HFF-Myc (cell line): ENCODE measurements around the gene MAPKAPK3.

Experiments used
- DNase-seq: peaks from one replicate; pipeline ENCODE4 v3.0.0-alpha.2; 2011; ENCODE audit warnings: low read depth; ENCODE audit errors: extremely low read depth
- H3K4me3 ChIP-seq: replicated peaks from 2 replicates; pipeline ENCODE4 v1.5.1; 2011; ENCODE audit warnings: low read depth, mild to moderate bottlenecking, control low read depth, low read length
- CTCF ChIP-seq: IDR thresholded peaks from 2 replicates; pipeline ENCODE4 v1.5.1; 2012; ENCODE audit warnings: mild to moderate bottlenecking, low read depth, low read length, control low read depth; ENCODE audit errors: missing control alignments

MAPKAPK3 gene

GRCh38 chr3:50639055-50639494 is 22.1 kb downstream of the MAPKAPK3 start:
- TF ChIP-seq CTCF: no peak
- H3K4me3 ChIP-seq: no peak overlapping the region
- no peak for DNase-seq

GRCh38 chr3:50642382-50642781 is 25.4 kb downstream of the MAPKAPK3 start:
- no peak for DNase-seq
- no peak for TF ChIP-seq CTCF
- H3K4me3 ChIP-seq: no peak overlapping the region

- no peak for TF ChIP-seq CTCF
- DNase-seq: no peak
- no peak overlapping the region for H3K4me3 ChIP-seq
Observed at GRCh38 chr3:50644561-50644960, 27.6 kb downstream of the MAPKAPK3 start.

- TF ChIP-seq CTCF: no peak
- no peak overlapping the region for H3K4me3 ChIP-seq
- no peak for DNase-seq
Observed at GRCh38 chr3:50645378-50645777, 28.4 kb downstream of the MAPKAPK3 start.

- TF ChIP-seq CTCF: no peak
- no peak overlapping the region for H3K4me3 ChIP-seq
Observed at GRCh38 chr3:50648313-50648712, 31.4 kb downstream of the MAPKAPK3 start.

GRCh38 chr3:50648944-50649343 is 32.0 kb downstream of the MAPKAPK3 start:
- TF ChIP-seq CTCF: no peak
- no peak for DNase-seq
- H3K4me3 ChIP-seq: no peak overlapping the region

More at GRCh38 chr3:50648313-50648712, 31.4 kb downstream of the MAPKAPK3 start:
- no peak for DNase-seq

GRCh38 chr3:50649451-50649931 is 32.5 kb downstream of the MAPKAPK3 start:
- H3K4me3 ChIP-seq: no peak overlapping the region
- no peak for DNase-seq
- no peak for TF ChIP-seq CTCF
